ENCODE data around the gene C10orf95.

Gene C10orf95

GRCh38 chr10:102409604-102410428 is 41.5 kb downstream of the C10orf95 start:
- TF ChIP-seq CTCF (IDR thresholded peaks at IDR 0.05; ENCODE audit: insufficient read depth, missing control alignments), result no peak
- DNase-seq (ENCODE audit: insufficient read length, low spot score) (no peak), FAIRE-seq (no peak)

GRCh38 chr10:102408728-102409603 is 42.4 kb downstream of the C10orf95 start:
- FAIRE-seq, result no peak
- no peak for TF ChIP-seq CTCF (IDR thresholded peaks at IDR 0.05; ENCODE audit: insufficient read depth, missing control alignments)
- peak; percentile 76 for DNase-seq (ENCODE audit: insufficient read length, low spot score)

GRCh38 chr10:102408131-102408727 is 43.1 kb downstream of the C10orf95 start:
- FAIRE-seq, result no peak
- no peak for DNase-seq (ENCODE audit: insufficient read length, low spot score)
- TF ChIP-seq CTCF (IDR thresholded peaks at IDR 0.05; ENCODE audit: insufficient read depth, missing control alignments), result no peak

GRCh38 chr10:102407425-102408130 is 43.8 kb downstream of the C10orf95 start:
- no peak for TF ChIP-seq CTCF (IDR thresholded peaks at IDR 0.05; ENCODE audit: insufficient read depth, missing control alignments)
- no peak for DNase-seq (ENCODE audit: insufficient read length, low spot score)
- FAIRE-seq, result no peak

- no peak for FAIRE-seq
- DNase-seq (ENCODE audit: insufficient read length, low spot score), result no peak
- TF ChIP-seq CTCF (IDR thresholded peaks at IDR 0.05; ENCODE audit: insufficient read depth, missing control alignments), result no peak
These were observed 44.5 kb downstream of the C10orf95 start for GRCh38 chr10:102406815-102407214.

GRCh38 chr10:102405632-102406031 is 45.7 kb downstream of the C10orf95 start:
- no peak for DNase-seq (ENCODE audit: insufficient read length, low spot score)
- TF ChIP-seq CTCF (IDR thresholded peaks at IDR 0.05; ENCODE audit: insufficient read depth, missing control alignments), result no peak
- no peak for FAIRE-seq

All from D721Med (cell line).